Measurements from ENCODE around the gene DDX19B. TPM values are rescaled to one million over a fixed set of nuclear protein-coding genes. Genes with fewer than 3 reads are reported as not detected.

The DDX19B gene
- total RNA-seq, 4 donors from 2014 or later = 31.9 to 55.6 (median 38.3) TPM

DNA sequence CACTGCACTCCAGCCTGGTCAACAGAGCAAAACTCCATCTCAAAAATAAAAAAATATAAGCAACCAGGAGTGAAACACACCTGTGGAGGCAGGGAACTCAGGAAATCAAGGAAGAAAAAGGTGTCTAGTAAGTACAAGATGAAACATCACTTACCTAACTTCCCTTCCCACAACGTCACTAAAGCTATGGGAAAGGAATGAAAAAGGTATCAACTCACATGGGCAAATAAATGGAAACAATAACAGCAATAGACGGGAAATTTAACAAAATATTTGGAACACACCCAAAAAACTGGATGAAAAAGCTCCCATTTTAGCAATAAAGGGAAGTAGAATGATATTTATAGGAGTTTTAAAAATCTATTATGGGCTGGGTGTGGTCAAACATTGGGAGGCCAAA, 78.8 kb downstream of the DDX19B start:
- TF ChIP-seq, protein P1, sequence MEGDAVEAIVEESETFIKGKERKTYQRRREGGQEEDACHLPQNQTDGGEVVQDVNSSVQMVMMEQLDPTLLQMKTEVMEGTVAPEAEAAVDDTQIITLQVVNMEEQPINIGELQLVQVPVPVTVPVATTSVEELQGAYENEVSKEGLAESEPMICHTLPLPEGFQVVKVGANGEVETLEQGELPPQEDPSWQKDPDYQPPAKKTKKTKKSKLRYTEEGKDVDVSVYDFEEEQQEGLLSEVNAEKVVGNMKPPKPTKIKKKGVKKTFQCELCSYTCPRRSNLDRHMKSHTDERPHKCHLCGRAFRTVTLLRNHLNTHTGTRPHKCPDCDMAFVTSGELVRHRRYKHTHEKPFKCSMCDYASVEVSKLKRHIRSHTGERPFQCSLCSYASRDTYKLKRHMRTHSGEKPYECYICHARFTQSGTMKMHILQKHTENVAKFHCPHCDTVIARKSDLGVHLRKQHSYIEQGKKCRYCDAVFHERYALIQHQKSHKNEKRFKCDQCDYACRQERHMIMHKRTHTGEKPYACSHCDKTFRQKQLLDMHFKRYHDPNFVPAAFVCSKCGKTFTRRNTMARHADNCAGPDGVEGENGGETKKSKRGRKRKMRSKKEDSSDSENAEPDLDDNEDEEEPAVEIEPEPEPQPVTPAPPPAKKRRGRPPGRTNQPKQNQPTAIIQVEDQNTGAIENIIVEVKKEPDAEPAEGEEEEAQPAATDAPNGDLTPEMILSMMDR (IDR thresholded peaks at IDR 0.05; ENCODE audit: low read depth) = no peak

DNA sequence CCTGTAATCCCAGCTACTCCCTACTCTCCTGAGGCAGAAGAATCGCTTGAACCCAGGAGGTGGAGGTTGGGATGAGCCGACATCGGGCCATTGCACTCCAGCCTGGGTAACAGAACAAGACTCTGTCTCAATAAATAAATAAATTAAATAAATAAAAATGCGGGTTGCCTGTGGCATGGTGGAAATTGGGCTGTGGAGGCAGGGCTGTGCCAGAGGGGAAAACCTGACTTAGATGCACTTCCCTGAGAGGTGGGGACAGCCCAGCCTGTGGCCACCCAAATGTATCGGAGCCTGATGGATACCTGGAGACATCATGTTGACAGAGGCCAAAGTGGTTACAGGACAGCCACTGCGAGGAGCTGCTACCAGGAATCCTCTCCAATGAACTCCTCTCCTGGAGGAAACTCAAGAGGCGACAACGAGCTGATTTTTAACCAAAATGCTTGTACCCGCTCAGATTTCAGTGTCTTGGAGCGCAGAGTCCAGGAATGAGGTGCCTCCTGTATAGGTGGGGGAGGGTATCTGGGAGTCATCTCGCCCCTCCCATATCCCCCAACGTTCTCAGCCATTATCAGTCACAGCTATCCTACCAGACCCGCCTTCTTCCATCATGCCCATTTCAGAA, 80.0 kb downstream of the DDX19B start:
- TF ChIP-seq, protein P1 (IDR thresholded peaks at IDR 0.05; ENCODE audit: low read depth) = no peak

DNA sequence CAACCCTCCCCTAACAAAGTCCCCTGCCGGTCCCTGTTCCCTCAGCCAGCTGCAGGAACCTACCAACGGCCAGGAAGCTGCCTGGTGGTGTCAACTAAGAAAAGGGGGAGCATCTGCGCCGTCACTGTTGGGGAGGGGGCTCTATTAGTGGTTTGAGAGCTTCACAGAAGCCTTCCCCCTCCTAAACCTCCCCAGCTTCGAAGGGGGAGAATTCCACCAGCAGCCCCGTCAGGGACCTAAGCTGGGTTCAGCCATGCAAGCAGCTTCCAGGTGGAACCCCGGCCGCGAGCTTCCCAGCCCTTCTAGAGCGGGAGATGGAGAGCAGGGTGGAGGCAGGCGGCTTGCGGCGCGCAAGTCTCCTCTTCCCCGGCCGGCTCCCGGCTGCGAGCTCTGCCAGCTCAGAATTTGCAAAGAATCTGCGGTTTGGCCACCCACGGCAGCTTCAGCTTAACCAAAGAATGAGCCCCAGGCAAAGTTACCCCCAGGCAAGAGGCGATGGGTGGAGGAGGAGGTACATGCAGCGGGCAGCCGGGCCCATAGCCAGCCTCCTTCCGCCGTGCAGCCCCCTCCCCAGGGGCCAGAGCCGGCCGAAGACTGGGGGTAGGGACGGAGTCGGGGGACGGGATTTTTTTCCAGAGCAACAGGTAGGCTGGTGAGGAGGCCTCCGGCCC, 81.4 kb downstream of the DDX19B start:
- TF ChIP-seq, protein P1 (IDR thresholded peaks at IDR 0.05; ENCODE audit: low read depth) = no peak

DNA sequence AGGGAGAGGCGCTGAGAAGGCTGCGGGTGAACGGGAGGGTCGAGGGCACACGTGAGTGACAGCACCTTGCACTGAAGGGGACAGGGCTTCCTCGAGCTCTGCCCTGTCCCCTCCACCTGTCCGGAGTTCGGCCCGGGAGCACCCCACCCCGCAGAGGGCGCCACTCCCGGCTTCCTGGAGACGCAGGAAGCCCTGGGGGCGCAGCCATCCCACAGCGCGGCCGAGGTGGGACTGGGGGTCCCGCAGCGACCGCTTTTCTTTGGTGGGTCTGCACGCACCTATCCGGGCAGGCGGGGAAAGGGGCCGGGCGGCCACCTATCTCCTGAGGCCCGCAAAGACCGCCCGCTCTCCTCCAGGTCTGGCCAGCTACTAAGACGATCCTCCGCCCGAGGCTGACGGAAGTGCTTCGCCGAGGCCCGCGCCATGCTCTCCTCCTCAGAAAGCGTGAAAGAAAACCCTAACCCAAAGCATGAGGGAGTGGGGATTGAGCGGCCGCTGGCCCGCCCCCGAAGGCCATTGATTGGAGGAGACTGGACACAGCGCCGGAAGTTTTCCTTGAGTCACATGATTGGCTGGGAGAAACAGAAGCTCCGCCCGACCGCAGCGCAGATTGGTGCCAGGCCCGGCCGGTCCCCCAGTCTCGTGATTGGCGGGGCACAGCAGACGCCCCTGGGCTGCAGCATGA, 82.1 kb downstream of the DDX19B start:
- TF ChIP-seq, protein P1 (IDR thresholded peaks at IDR 0.05; ENCODE audit: low read depth) = no peak

DNA sequence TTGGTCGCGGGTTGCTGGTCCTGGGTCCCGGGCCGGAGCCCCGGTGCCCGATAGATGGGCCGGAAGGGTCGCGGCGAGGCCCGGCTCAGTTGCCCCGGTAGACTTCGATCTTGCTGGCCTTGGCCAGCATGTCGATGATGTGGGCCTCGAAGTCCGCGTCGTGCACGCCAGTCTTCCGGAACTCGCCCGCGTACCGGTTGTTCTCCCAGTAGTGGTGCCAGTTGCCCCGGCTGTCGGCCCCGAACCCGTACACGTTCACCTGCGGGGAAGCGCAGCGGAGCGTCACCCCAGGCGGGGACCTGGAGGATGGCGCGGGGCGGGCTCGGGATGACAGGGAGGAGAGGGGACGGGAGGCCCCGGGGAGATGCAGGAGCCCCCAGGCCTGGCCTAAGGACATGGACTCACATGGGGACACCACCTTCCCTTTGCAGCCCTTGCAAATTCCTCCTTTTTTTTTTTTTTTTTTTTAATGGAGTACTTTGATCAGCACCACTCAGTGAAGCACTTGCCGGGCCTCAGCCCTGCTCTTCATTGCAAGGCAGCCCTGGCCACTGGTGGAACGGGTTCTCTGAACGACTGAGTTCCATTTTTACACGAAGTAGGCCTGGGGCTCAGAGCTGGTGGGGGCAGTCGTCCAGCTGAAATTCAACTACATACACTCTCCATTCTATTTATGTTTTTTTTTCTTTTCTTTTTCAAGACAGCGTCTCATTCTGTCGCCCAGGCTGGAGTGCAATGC, 82.8 kb downstream of the DDX19B start:
- TF ChIP-seq, protein P1 (IDR thresholded peaks at IDR 0.05; ENCODE audit: low read depth) = no peak

DNA sequence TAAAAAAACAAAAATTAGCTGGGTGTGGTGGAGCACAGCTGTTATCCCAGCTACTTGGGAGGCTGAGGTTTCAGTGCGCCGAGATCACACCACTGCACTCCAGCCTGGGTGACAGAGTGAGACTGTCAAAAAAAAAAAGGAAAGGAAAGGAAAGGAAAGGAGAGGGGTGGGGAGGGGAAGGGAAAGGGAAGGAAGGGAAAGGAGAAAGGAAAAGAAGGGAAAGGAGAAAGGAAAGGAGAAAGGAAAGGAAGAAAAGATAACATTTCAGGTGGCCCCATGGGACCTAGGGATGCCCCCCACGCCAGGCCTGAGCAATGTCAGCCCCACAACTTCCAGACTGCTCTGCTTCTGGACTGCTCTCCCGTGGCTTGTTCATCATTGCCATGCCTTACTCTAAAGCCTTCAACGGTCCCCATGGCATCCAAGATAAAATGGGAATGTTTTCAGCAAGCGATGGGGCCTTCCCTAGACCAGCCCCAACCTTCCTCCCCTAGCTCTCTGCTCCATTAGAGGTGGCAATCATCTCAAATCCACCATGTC, 84.5 kb downstream of the DDX19B start:
- TF ChIP-seq, protein P1 (IDR thresholded peaks at IDR 0.05; ENCODE audit: low read depth) = no peak

Small RNAs within 50 kb of the gene (small RNA-seq; reads per million reads assigned to genes)
- gene RN7SL279P = not detected

Other genes starting within 250 kb of the DDX19B start
- gene PDPR, start 184.9 kb upstream of the DDX19B start, total RNA-seq = 10 to 100 TPM; 20.4 to 27.3 (median 22.5) TPM
- not detected for gene CLEC18C, start 125.4 kb upstream of the DDX19B start, total RNA-seq
- 10 to 100 TPM; 12.7 to 18.9 (median 16.8) TPM for gene EXOSC6, start 47.2 kb upstream of the DDX19B start, total RNA-seq
- 100 to 1,000 TPM in 1 of 4 donors, 10 to 100 TPM in 3; 47.9 to 114 (median 64.0) TPM for gene AARS1, start 9.7 kb upstream of the DDX19B start, total RNA-seq
- 10 to 100 TPM; 24.6 to 45.2 (median 40.3) TPM for gene DDX19A, start 47.7 kb downstream of the DDX19B start, total RNA-seq
- 10 to 100 TPM in 3 of 4 donors, 1 to 10 TPM in 1; 9.9 to 14.1 (median 13.1) TPM for gene ST3GAL2, start 139.9 kb downstream of the DDX19B start, total RNA-seq
- gene FCSK, start 155.4 kb downstream of the DDX19B start, total RNA-seq = 10 to 100 TPM in 3 of 4 donors, 1 to 10 TPM in 1; 2.0 to 25.1 (median 12.0) TPM
- 10 to 100 TPM; 29.8 to 49.9 (median 39.9) TPM for gene COG4, start 224.4 kb downstream of the DDX19B start, total RNA-seq
- 100 to 1,000 TPM in 2 of 4 donors, 10 to 100 TPM in 2; 75.6 to 143 (median 105) TPM for gene SF3B3, start 224.6 kb downstream of the DDX19B start, total RNA-seq

Data from subcutaneous adipose tissue (tissue), 4 donors.